NCI-H82 treated with DMSO at 0.1 percent for 48 hours (cell line): ENCODE data around the gene SNTG2.
"Not testable (repeated sequence)": the region's sequence is repeated elsewhere in the genome, so short reads cannot be mapped to it uniquely, and the experiment has no call there.

Source experiments
- DNase-seq: peaks from one replicate; lab custom pipeline; 2025; ENCODE audit not compliant: unreplicated experiment; lab: John Stamatoyannopoulos, UW

SNTG2 gene

GRCh38 chr2:1402064-1402463 is 451.4 kb downstream of the SNTG2 start:
- DNase-seq = no peak

DNA sequence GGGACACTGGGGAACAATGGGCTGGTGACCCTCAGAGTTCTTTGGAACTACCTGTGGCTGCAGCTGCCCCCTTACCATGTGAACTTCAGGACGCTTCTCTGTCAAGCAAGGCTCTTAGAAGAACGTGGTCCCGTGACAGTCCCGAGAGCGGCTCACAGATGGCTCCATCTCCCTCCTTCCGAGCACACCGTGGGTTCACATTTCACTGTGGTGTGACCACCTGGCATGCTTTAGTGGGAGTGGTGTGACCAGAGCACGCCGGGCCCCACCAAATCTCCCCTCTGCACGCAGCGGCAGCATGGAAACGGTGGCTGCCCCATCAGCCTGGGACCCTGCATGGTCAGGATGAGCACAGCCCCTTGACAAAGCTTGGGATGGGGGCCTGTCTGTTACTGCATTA is 452.9 kb downstream of the SNTG2 start:
- no peak for DNase-seq

- no peak for DNase-seq
These were observed 454.5 kb downstream of the SNTG2 start for GRCh38 chr2:1405124-1405523.

DNA sequence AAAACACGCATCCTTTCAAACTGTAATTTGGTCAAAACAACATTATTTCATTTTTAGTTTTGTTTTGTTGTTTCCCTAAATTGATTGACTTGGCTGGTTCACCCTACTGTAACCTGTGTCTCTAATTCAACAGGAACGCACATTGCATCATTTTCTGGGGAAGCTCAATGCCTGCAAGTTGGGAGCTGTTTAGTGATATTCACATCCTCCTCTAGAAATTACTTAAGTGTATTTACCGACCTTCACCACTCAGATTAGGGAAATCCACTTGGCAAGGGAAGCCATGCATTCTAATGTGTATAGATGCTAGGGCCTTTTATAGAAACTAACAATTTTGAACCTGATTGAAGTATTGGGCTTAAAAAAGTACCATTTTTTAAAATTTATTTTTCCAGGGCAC is 455.3 kb downstream of the SNTG2 start:
- DNase-seq = no peak

DNA sequence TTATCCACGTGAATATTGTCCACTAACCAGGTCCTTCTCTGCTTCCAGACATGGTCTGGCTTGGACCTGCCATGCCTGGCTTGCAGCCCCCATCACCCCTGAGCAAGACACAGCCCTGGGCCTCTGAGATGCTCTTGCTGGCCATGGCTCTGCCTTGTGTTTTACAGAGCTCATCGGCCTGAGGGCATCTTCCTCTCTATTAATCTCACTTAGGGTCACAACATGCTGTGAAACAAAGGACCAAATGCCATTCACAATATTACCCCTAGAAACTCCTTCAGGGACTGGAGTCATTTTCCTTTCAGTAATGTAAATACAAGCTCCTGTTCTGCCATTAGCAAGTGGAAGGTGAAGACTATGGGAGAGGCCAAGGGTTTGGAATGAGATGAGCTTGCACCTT is 455.8 kb downstream of the SNTG2 start:
- no peak for DNase-seq

DNA sequence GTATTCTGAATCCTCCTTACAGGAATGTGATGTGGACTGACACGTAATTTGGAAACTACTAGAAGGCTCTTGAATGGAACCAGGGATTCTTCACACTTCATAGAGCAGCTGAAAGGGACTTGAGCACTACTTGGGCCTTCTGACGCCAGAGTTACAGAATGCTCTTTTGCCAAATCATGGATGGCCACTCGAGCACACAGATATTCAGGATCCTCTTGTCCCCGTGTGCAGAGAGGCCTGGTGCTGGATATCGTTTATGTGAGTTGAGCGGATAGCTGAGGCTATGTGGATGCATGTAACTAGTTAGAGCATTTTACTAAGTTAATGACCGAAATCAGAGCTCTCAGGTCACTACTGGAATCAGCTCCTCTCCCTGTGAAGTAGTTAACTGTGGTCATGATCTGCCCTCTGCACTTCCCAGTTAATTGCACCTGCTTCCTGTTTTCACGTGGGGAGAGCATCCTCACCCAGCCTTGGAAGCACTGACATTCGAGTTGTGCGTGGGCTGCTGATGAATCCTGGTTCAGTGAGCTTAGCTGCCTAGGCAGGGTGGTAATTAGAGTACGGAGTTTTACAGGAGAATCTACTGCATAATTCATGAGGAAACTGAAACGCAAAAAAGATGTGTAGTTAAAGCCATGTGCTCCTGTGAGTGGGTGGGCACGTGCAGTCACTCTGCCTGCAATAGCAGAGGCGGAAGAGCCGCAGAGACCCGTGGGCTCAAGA is 457.5 kb downstream of the SNTG2 start:
- no peak for DNase-seq

- DNase-seq = no peak
These were observed 462.6 kb downstream of the SNTG2 start, which contains the start of gene TPO for GRCh38 chr2:1413156-1413710. Gene TPO (plus strand): TSS chr2:1413463. CDS start chr2:1414409, 946 bp downstream.

- DNase-seq = no peak
These were observed 463.5 kb downstream of the SNTG2 start for GRCh38 chr2:1414121-1414520.

DNA sequence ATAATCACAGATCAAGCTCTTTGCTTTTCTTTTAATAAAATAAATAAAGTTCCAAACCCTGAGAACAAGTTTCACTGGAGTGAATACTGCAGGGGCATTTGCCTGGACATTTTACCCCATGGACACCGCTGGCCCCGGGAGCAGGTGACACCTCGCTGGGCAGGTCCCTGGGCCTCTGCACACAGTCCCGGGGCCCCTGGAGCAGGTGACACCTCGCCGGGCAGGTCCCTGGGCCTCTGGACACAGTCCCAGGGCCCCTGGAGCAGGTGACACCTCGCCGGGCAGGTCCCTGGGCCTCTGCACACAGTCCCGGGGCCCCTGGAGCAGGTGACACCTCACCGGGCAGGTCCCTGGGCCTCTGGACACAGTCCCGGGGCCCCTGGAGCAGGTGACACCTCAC is 464.3 kb downstream of the SNTG2 start:
- DNase-seq = not testable (repeated sequence)

DNA sequence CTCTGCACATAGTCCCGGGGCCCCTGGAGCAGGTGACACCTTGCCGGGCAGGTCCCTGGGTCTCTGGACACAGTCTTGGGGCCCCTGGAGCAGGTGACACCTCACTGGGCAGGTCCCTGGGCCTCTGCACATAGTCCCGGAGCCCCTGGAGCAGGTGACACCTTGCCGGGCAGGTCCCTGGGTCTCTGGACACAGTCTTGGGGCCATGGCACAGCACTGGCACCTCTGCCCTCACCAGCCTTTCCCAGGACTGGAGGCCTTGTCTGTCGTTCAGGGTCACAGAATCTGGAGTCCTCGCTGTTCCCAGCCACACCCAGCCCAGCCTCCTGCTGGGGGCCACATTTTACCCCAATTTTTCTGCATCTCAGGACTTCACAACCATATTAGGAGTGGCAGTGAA is 464.9 kb downstream of the SNTG2 start:
- DNase-seq = no peak
